ENCODE results near the gene TBC1D22A. TPM values are rescaled to one million over a fixed set of nuclear protein-coding genes. Genes with fewer than 3 reads are reported as not detected.

TBC1D22A gene
- total RNA-seq, 1 donor from 2014 or later, result 14.3 TPM

DNA sequence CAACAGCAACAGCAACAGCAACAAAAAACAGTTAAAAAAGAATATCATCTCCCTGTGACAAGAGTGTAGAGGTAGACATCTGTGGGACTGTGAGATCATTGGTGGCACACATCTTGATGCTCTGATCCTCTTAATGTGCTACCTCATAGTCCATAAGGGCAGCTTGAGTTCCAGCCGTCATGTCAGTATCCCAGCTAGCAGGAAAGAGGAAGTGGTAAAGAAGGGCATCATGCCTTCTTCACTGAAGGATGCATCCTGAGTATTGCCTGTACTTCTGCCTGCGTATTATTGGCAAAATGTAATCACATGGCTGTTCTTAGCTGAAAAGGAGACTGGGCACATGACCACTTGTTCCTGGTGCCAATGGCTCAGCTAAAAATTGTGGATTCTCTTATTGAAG is 314.3 kb downstream of the TBC1D22A start:
- Mint-ChIP-seq H3K4me3 (no peak overlapping the region), H3K27me3 (ENCODE audit: low read depth) (peaks cover under 1% of the 10 kb centered on the region), H3K9me3 (peaks cover 14% of the 10 kb centered on the region), H3K27ac (ENCODE audit: unreplicated experiment) (no peak overlapping the region), H3K4me1 (peaks cover 22% of the 10 kb centered on the region), H3K36me3 (ENCODE audit: low read depth) (peaks cover 17% of the 10 kb centered on the region)
- TF ChIP-seq, protein P1, sequence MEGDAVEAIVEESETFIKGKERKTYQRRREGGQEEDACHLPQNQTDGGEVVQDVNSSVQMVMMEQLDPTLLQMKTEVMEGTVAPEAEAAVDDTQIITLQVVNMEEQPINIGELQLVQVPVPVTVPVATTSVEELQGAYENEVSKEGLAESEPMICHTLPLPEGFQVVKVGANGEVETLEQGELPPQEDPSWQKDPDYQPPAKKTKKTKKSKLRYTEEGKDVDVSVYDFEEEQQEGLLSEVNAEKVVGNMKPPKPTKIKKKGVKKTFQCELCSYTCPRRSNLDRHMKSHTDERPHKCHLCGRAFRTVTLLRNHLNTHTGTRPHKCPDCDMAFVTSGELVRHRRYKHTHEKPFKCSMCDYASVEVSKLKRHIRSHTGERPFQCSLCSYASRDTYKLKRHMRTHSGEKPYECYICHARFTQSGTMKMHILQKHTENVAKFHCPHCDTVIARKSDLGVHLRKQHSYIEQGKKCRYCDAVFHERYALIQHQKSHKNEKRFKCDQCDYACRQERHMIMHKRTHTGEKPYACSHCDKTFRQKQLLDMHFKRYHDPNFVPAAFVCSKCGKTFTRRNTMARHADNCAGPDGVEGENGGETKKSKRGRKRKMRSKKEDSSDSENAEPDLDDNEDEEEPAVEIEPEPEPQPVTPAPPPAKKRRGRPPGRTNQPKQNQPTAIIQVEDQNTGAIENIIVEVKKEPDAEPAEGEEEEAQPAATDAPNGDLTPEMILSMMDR (conservative IDR thresholded peaks at IDR 0.05), result no peak
- no peak for DNase-seq (ENCODE audit: low read depth, low spot score)

GRCh38 chr22:47080100-47080499 is 317.6 kb downstream of the TBC1D22A start:
- TF ChIP-seq, protein P1 (conservative IDR thresholded peaks at IDR 0.05), result no peak
- no peak overlapping the region for H3K4me3 Mint-ChIP-seq
- H3K36me3 Mint-ChIP-seq (ENCODE audit: low read depth), result peaks cover 12% of the 10 kb centered on the region
- H3K27me3 Mint-ChIP-seq (ENCODE audit: low read depth), result no peaks in the 10 kb centered on the region
- H3K27ac Mint-ChIP-seq (ENCODE audit: unreplicated experiment), result no peak overlapping the region
- DNase-seq (ENCODE audit: low read depth, low spot score), result no peak
- no peaks in the 10 kb centered on the region for H3K4me1 Mint-ChIP-seq
- H3K9me3 Mint-ChIP-seq, result peaks cover 14% of the 10 kb centered on the region

- no peaks in the 10 kb centered on the region for H3K27me3 Mint-ChIP-seq (ENCODE audit: low read depth)
- TF ChIP-seq, protein P1 (conservative IDR thresholded peaks at IDR 0.05), result no peak
- no peak overlapping the region for H3K27ac Mint-ChIP-seq (ENCODE audit: unreplicated experiment)
- no peaks in the 10 kb centered on the region for H3K4me1 Mint-ChIP-seq
- no peak for DNase-seq (ENCODE audit: low read depth, low spot score)
- peaks cover 9% of the 10 kb centered on the region for H3K9me3 Mint-ChIP-seq
- peaks cover 7% of the 10 kb centered on the region for H3K36me3 Mint-ChIP-seq (ENCODE audit: low read depth)
- H3K4me3 Mint-ChIP-seq, result no peak overlapping the region
Measured at GRCh38 chr22:47082505-47082904, 320.1 kb downstream of the TBC1D22A start.

- peaks cover 4% of the 10 kb centered on the region for H3K36me3 Mint-ChIP-seq (ENCODE audit: low read depth)
- no peak for DNase-seq (ENCODE audit: low read depth, low spot score)
- peaks cover 9% of the 10 kb centered on the region for H3K9me3 Mint-ChIP-seq
- TF ChIP-seq, protein P1 (conservative IDR thresholded peaks at IDR 0.05), result no peak
- no peak overlapping the region for H3K27ac Mint-ChIP-seq (ENCODE audit: unreplicated experiment)
- no peaks in the 10 kb centered on the region for H3K27me3 Mint-ChIP-seq (ENCODE audit: low read depth)
- H3K4me1 Mint-ChIP-seq, result no peaks in the 10 kb centered on the region
- H3K4me3 Mint-ChIP-seq, result no peak overlapping the region
Measured at GRCh38 chr22:47083379-47083986, 321.0 kb downstream of the TBC1D22A start.

DNA sequence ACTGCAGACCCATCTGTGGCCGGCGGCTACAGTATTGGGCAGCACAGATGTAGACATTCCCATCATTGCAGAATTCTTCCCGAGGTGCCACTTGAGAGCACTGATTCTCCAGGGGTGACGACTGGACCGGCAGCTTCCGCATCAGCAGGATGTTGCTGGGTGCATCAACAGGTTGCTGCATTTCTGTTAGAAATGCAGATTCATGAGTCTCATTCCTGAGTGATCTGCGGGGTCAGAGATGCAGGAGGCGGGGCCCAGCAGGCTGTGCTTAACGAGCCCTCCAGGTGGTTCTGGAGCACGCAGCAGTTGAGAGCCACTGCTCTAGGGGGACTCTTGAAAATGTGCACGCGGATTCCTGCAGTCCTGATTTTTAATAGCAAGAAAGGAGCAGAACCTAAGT is 321.8 kb downstream of the TBC1D22A start:
- Mint-ChIP-seq H3K36me3 (ENCODE audit: low read depth) (no peaks in the 10 kb centered on the region), H3K4me1 (peaks cover 7% of the 10 kb centered on the region), H3K4me3 (no peak overlapping the region), H3K9me3 (peaks cover 6% of the 10 kb centered on the region), H3K27ac (ENCODE audit: unreplicated experiment) (no peak overlapping the region), H3K27me3 (ENCODE audit: low read depth) (no peaks in the 10 kb centered on the region)
- no peak for DNase-seq (ENCODE audit: low read depth, low spot score)
- TF ChIP-seq, protein P1 (conservative IDR thresholded peaks at IDR 0.05), result no peak

Data from neural crest cell (in vitro differentiated cells).